ENCODE data around the gene SLC49A4.
"Not testable (repeated sequence)": the region's sequence is repeated elsewhere in the genome, so short reads cannot be mapped to it uniquely, and the experiment has no call there.

SLC49A4 gene

GRCh38 chr3:122794779-122795673 is at the start of gene SLC49A4:
SLC49A4 (plus strand) TSS chr3:122795069; CDS start chr3:122795193, 124 bp downstream.
- DNase-seq (ENCODE audit: extremely low read depth, low read depth): no peak
- TF ChIP-seq CTCF (IDR thresholded peaks at IDR 0.05; ENCODE audit: low read depth, low read length): no peak

GRCh38 chr3:122745369-122746021 is 49.4 kb upstream of the SLC49A4 start:
- DNase-seq (ENCODE audit: extremely low read depth, low read depth): no peak
- TF ChIP-seq CTCF (IDR thresholded peaks at IDR 0.05; ENCODE audit: low read depth, low read length): no peak

GRCh38 chr3:122747295-122747694 is 47.6 kb upstream of the SLC49A4 start:
- not testable (repeated sequence) for DNase-seq (ENCODE audit: extremely low read depth, low read depth)

- no peak for DNase-seq (ENCODE audit: extremely low read depth, low read depth)
- TF ChIP-seq CTCF (IDR thresholded peaks at IDR 0.05; ENCODE audit: low read depth, low read length): no peak
Observed at GRCh38 chr3:122748347-122748746, 46.5 kb upstream of the SLC49A4 start.

- no peak for DNase-seq (ENCODE audit: extremely low read depth, low read depth)
- peak; percentile 67 for TF ChIP-seq CTCF (IDR thresholded peaks at IDR 0.05; ENCODE audit: low read depth, low read length)
Observed at GRCh38 chr3:122754929-122755328, 39.9 kb upstream of the SLC49A4 start.

- no peak for DNase-seq (ENCODE audit: extremely low read depth, low read depth)
- TF ChIP-seq CTCF (IDR thresholded peaks at IDR 0.05; ENCODE audit: low read depth, low read length): no peak
Observed at GRCh38 chr3:122755491-122755890, 39.4 kb upstream of the SLC49A4 start.

- no peak for TF ChIP-seq CTCF (IDR thresholded peaks at IDR 0.05; ENCODE audit: low read depth, low read length)
- DNase-seq (ENCODE audit: extremely low read depth, low read depth): peak; percentile 30
Observed at GRCh38 chr3:122758877-122759560, 35.9 kb upstream of the SLC49A4 start.
